ENCODE results near the gene TMEM132C.

Gene TMEM132C

GRCh38 chr12:128680555-128680954, 413.6 kb downstream of the TMEM132C start:
- TF ChIP-seq CTCF (IDR thresholded peaks at IDR 0.05; ENCODE audit: unreplicated experiment in 3 of 3): no peak
- Mint-ChIP-seq H3K4me3 (no peak overlapping the region), H3K4me1 (peaks cover 23% of the 10 kb centered on the region), H3K27ac (peak overlapping the region in 1 of 3 experiments; percentile 32), H3K27me3 (ENCODE audit: low read depth) (peaks cover 4% of the 10 kb centered on the region), H3K36me3 (ENCODE audit: low read depth) (no peaks in the 10 kb centered on the region), H3K9me3 (no peaks in the 10 kb centered on the region)

- H3K4me3 Mint-ChIP-seq: no peak overlapping the region
- H3K4me1 Mint-ChIP-seq: peaks cover 23% of the 10 kb centered on the region
- no peaks in the 10 kb centered on the region for H3K9me3 Mint-ChIP-seq
- H3K36me3 Mint-ChIP-seq (ENCODE audit: low read depth): no peaks in the 10 kb centered on the region
- no peak for TF ChIP-seq CTCF (IDR thresholded peaks at IDR 0.05; ENCODE audit: unreplicated experiment in 3 of 3)
- H3K27ac Mint-ChIP-seq: no peak overlapping the region
- H3K27me3 Mint-ChIP-seq (ENCODE audit: low read depth): peaks cover 9% of the 10 kb centered on the region
Observed at GRCh38 chr12:128682548-128683275, 415.7 kb downstream of the TMEM132C start.

- no peak for TF ChIP-seq CTCF (IDR thresholded peaks at IDR 0.05; ENCODE audit: unreplicated experiment in 3 of 3)
- H3K27ac Mint-ChIP-seq: peak overlapping the region in 2 of 3 experiments; percentile 28 to 53
- H3K4me1 Mint-ChIP-seq: peaks cover 23% of the 10 kb centered on the region
- no peak overlapping the region for H3K4me3 Mint-ChIP-seq
- peaks cover 9% of the 10 kb centered on the region for H3K27me3 Mint-ChIP-seq (ENCODE audit: low read depth)
- H3K36me3 Mint-ChIP-seq (ENCODE audit: low read depth): no peaks in the 10 kb centered on the region
- no peaks in the 10 kb centered on the region for H3K9me3 Mint-ChIP-seq
Observed at GRCh38 chr12:128684352-128684751, 417.4 kb downstream of the TMEM132C start.

GRCh38 chr12:128685903-128686475, 419.0 kb downstream of the TMEM132C start:
- H3K9me3 Mint-ChIP-seq: no peaks in the 10 kb centered on the region
- peaks cover 23% of the 10 kb centered on the region for H3K4me1 Mint-ChIP-seq
- H3K36me3 Mint-ChIP-seq (ENCODE audit: low read depth): no peaks in the 10 kb centered on the region
- H3K27me3 Mint-ChIP-seq (ENCODE audit: low read depth): peaks cover 9% of the 10 kb centered on the region
- no peak overlapping the region for H3K27ac Mint-ChIP-seq
- H3K4me3 Mint-ChIP-seq: no peak overlapping the region
- no peak for TF ChIP-seq CTCF (IDR thresholded peaks at IDR 0.05; ENCODE audit: unreplicated experiment in 3 of 3)

- peaks cover 22% of the 10 kb centered on the region for H3K4me1 Mint-ChIP-seq
- TF ChIP-seq CTCF (IDR thresholded peaks at IDR 0.05; ENCODE audit: unreplicated experiment in 3 of 3): no peak
- no peak overlapping the region for H3K27ac Mint-ChIP-seq
- no peaks in the 10 kb centered on the region for H3K36me3 Mint-ChIP-seq (ENCODE audit: low read depth)
- H3K27me3 Mint-ChIP-seq (ENCODE audit: low read depth): peaks cover 9% of the 10 kb centered on the region
- H3K9me3 Mint-ChIP-seq: no peaks in the 10 kb centered on the region
- no peak overlapping the region for H3K4me3 Mint-ChIP-seq
Observed at GRCh38 chr12:128687851-128688250, 420.9 kb downstream of the TMEM132C start.

GRCh38 chr12:128690641-128691040, 423.7 kb downstream of the TMEM132C start:
- Mint-ChIP-seq H3K4me1 (peaks cover 4% of the 10 kb centered on the region), H3K27ac (no peak overlapping the region)

More at GRCh38 chr12:128690641-128691040, 423.7 kb downstream of the TMEM132C start:
- H3K36me3 Mint-ChIP-seq (ENCODE audit: low read depth): no peaks in the 10 kb centered on the region
- H3K9me3 Mint-ChIP-seq: no peaks in the 10 kb centered on the region
- no peak overlapping the region for H3K4me3 Mint-ChIP-seq
- no peak for TF ChIP-seq CTCF (IDR thresholded peaks at IDR 0.05; ENCODE audit: unreplicated experiment in 3 of 3)
- H3K27me3 Mint-ChIP-seq (ENCODE audit: low read depth): peaks cover 5% of the 10 kb centered on the region

Data from nephron (organoid).